Testis (tissue), 3 donors: ENCODE results near the gene L3MBTL4. TPM values are rescaled to one million over a fixed set of nuclear protein-coding genes. Genes with fewer than 3 reads are reported as not detected.

Experiments used
- DNase-seq: peaks from one replicate; pipeline ENCODE4 v3.0.0-alpha.2; 2019
- H3K27ac ChIP-seq, 2 donors: fragments of 200-600 bp; sonication (generic); one replicate each; pipeline ENCODE4 v1.5.1; 2019
- H3K27me3 ChIP-seq: fragments of 200-600 bp; sonication (generic); one replicate; pipeline ENCODE4 v1.5.1; 2019
- H3K36me3 ChIP-seq: fragments of 200-600 bp; sonication (generic); one replicate; pipeline ENCODE4 v1.5.1; 2017; ENCODE audit warnings: low read depth; ENCODE audit errors: missing control alignments
- H3K4me1 ChIP-seq: fragments of 200-600 bp; sonication (generic); one replicate; pipeline ENCODE4 v1.5.1; 2019
- H3K4me3 ChIP-seq, 2 donors: fragments of 200-600 bp; sonication (generic); one replicate each; pipeline ENCODE4 v1.5.1; 2017 to 2019
- H3K9me3 ChIP-seq: fragments of 200-600 bp; sonication (generic); one replicate; pipeline ENCODE4 v1.5.1; 2017
- POLR2A ChIP-seq: fragments of 450-650 bp; IDR thresholded peaks from one replicate; pipeline ENCODE4 v1.6.1; 2017; ENCODE audit warnings: antibody characterized with exemption, mild to moderate bottlenecking, moderate library complexity
- WGBS, 2 donors: methylation state at CpG; one replicate each; pipeline ENCODE4 v1.1.5; 2018; 5-methylcytosine and 5-hydroxymethylcytosine counted together
- intact Hi-C: fragments of 100-400 bp; cut with DNase I; formaldehyde crosslinking; loops from one replicate; pipeline ENCODE4 v1.15.1; 2023; ENCODE audit warnings: low total_unique reads
- polyA plus RNA-seq: library from polyadenylated mRNA; stranded (reverse); fragments of 350-450 nt; fragmentation: Illumina TruSeq; extraction: RNeasy Lipid Tissue Mini Kit (QIAGEN cat#74804); gene quantifications from one replicate; pipeline ENCODE4 v1.2.3, GENCODE V29; 2014; ENCODE audit warnings: low read depth, low replicate concordance; ENCODE audit not compliant: insufficient read depth
- total RNA-seq, 2 donors: library from RNA; depleted of rRNA; stranded (reverse); fragments of >200 nt; gene quantifications; one replicate each; pipeline ENCODE4 v1.2.3, GENCODE V29; 2016
- TF ChIP-seq, protein P1 (sequence below), 3 experiments: fragments of 450-650 bp in 2 of 3; fragments of 200-600 bp in 1 of 3; sonication (generic) in 1 of 3; IDR thresholded peaks; one replicate each; pipeline ENCODE4 v1.5.1; 2016 to 2019; ENCODE audit warnings: antibody characterized with exemption in 3 of 3, mild to moderate bottlenecking in 2 of 3, moderate library complexity in 1 of 3

The L3MBTL4 gene
- total and polyA plus RNA-seq, 3 donors from 2014 or later = 26.6 to 50.9 (median 46.2) TPM

DNA sequence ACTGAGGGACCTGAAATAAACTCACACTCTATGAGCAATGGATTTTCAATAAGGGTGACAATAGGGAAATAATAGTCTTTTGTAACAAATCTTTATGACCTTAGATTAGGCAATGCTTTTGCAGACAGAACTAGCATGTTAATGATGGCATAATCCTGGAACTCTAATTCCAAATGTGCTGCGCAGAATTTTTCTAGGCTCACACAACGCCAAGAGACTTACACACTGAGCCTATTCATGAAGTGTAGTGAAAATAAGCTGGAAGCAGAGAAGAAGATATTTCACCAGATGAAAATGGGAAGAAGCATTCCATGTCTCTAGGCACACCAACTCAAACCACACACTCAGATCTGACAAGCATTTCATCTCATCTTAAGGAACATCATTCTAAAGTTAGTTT is 178.5 kb downstream of the L3MBTL4 start:
- no peaks in the 10 kb centered on the region for H3K4me1 ChIP-seq
- 68 to 83% methylated on average over 2 of the region's 2 CpGs for WGBS, 2 donors
- H3K27me3 ChIP-seq = no peaks in the 10 kb centered on the region
- H3K36me3 ChIP-seq = no peaks in the 10 kb centered on the region
- TF ChIP-seq, protein P1, sequence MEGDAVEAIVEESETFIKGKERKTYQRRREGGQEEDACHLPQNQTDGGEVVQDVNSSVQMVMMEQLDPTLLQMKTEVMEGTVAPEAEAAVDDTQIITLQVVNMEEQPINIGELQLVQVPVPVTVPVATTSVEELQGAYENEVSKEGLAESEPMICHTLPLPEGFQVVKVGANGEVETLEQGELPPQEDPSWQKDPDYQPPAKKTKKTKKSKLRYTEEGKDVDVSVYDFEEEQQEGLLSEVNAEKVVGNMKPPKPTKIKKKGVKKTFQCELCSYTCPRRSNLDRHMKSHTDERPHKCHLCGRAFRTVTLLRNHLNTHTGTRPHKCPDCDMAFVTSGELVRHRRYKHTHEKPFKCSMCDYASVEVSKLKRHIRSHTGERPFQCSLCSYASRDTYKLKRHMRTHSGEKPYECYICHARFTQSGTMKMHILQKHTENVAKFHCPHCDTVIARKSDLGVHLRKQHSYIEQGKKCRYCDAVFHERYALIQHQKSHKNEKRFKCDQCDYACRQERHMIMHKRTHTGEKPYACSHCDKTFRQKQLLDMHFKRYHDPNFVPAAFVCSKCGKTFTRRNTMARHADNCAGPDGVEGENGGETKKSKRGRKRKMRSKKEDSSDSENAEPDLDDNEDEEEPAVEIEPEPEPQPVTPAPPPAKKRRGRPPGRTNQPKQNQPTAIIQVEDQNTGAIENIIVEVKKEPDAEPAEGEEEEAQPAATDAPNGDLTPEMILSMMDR (IDR thresholded peaks at IDR 0.05) = no peak
- DNase-seq = no peak
- no peak overlapping the region for H3K27ac ChIP-seq
- H3K9me3 ChIP-seq = no peaks in the 10 kb centered on the region
- no peak overlapping the region for H3K4me3 ChIP-seq
- intact Hi-C loops = no loop called here

DNA sequence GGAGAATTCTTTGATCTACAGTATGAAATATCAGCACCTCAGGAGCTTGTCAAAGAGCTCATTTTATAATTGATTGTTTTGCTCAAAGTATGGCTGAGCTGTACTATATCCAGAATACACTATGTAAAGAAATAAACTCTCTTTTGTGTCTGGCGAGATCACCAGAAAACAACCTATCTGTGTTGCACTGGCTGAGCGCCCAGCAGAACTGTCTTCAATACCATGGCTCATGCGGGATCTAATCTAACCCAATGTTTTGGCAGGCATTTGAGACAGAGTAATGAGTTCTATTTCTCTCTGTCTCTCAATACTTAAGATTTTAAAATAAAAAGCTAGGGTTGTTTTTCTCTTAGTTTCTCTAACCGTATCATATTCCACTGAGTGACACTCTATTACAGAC is 192.4 kb downstream of the L3MBTL4 start:
- peak; percentile 77 for DNase-seq
- H3K9me3 ChIP-seq = no peaks in the 10 kb centered on the region
- WGBS, 2 donors = 67 to 73% methylated on average over 4 of the region's 4 CpGs
- no peak overlapping the region for H3K4me3 ChIP-seq
- no peak for TF ChIP-seq POLR2A
- TF ChIP-seq, protein P1 (IDR thresholded peaks at IDR 0.05) = no peak
- no peaks in the 10 kb centered on the region for H3K27me3 ChIP-seq
- no peaks in the 10 kb centered on the region for H3K4me1 ChIP-seq
- H3K27ac ChIP-seq = no peak overlapping the region
- H3K36me3 ChIP-seq = no peaks in the 10 kb centered on the region
- intact Hi-C loops = no loop called here

DNA sequence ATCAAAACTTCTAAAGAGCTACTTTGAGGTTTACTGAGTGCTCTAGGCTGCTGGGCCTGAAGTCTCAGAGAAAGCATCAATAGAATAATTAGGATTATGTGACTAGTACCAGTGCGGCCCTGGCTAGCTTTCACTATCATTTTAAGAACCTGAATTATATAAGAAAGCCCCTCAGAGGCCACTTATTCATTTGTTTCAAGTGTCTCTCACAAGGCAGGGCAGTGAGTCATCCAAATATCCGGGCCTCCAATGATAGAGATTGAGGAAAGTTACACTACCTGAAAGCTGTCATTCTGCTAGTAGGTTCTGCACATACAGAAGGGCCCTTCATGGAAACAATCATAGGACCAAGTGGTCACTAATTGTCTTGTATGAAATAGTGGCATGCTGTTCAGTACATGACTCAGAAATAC is 193.1 kb downstream of the L3MBTL4 start:
- Histone ChIP-seq H3K4me3 (no peak overlapping the region), H3K36me3 (no peaks in the 10 kb centered on the region), H3K4me1 (no peaks in the 10 kb centered on the region), H3K27me3 (no peaks in the 10 kb centered on the region), H3K9me3 (no peaks in the 10 kb centered on the region), H3K27ac (peak overlapping the region in 1 of 2 donors; percentile 15)
- intact Hi-C loops = no loop called here
- DNase-seq = no peak
- TF ChIP-seq, protein P1 (IDR thresholded peaks at IDR 0.05) = no peak
- no peak for TF ChIP-seq POLR2A
- 75 to 83% methylated on average over 2 of the region's 2 CpGs for WGBS, 2 donors

DNA sequence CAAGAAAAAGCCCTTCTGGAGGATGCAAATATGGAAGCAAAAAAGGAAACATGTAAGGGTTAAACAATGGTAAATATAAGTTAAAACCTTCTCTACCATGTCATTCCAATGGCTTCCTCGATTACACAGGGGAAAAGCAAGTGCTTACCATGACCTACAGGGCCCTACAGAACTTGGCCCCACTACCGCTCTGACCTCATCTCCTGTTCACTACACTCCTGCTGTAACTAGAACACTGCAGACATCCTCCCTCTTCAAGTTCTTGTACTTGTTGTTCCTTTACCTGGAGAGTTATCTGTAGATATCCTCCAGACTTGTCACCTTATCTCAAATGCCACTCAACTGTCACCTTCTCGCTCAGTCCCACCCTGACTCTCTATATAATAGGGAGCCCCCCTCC is 194.6 kb downstream of the L3MBTL4 start:
- no peaks in the 10 kb centered on the region for H3K36me3 ChIP-seq
- no peak overlapping the region for H3K27ac ChIP-seq
- no peaks in the 10 kb centered on the region for H3K4me1 ChIP-seq
- DNase-seq = no peak
- WGBS, 2 donors = 83% methylated on average over 3 of the region's 3 CpGs
- intact Hi-C loops = no loop called here
- H3K9me3 ChIP-seq = no peaks in the 10 kb centered on the region
- no peaks in the 10 kb centered on the region for H3K27me3 ChIP-seq
- no peak overlapping the region for H3K4me3 ChIP-seq
- TF ChIP-seq, protein P1 (IDR thresholded peaks at IDR 0.05) = no peak
- TF ChIP-seq POLR2A = no peak

DNA sequence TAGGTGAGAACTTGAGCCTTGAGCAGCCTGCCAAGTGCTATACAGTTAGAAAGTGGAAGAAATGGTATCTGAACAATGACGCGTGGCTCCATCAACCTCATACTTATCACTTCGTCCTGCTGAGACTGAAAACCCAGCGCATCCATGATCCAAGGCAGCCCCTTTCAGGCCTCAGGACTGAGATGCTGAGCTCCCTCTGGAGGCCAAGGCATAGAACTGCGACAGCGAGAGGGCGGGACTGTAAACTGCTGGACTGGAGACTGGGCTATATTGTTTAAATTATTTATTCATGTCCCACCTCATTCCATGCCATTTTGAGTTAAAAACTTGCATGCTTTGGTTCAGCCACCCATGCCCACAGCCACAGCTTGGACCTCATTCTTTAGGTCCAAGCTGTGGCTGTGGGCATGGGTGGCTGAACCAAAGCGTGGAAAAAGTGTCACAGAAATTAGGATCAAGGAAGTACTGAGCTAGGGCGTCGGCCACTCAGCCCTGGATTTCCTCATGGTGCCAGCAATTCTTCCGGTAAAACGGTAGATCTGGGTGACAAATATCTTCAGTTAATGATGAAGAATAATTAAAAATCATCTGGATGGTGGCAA is 195.5 kb downstream of the L3MBTL4 start:
- Histone ChIP-seq H3K27me3 (no peaks in the 10 kb centered on the region), H3K4me1 (no peaks in the 10 kb centered on the region), H3K36me3 (no peaks in the 10 kb centered on the region), H3K9me3 (no peaks in the 10 kb centered on the region), H3K27ac (no peak overlapping the region), H3K4me3 (no peak overlapping the region)
- peak; percentile 76 for DNase-seq
- intact Hi-C loops = no loop called here
- TF ChIP-seq POLR2A = no peak
- TF ChIP-seq, protein P1 (IDR thresholded peaks at IDR 0.05) = peak; percentile 11 to 55 (median 51)
- WGBS, 2 donors = 66% methylated on average over 12 of the region's 12 CpGs
